ENCODE data around the gene ATP5IF1. TPM values are rescaled to one million over a fixed set of nuclear protein-coding genes. Genes with fewer than 3 reads are reported as not detected.

Gene ATP5IF1
- total and polyA plus RNA-seq, 9 of the 15 experiments (the other 6 are each of a cell fraction or from before 2014, with no cell fraction given) = 292 to 1,422 (median 388) TPM

DNA sequence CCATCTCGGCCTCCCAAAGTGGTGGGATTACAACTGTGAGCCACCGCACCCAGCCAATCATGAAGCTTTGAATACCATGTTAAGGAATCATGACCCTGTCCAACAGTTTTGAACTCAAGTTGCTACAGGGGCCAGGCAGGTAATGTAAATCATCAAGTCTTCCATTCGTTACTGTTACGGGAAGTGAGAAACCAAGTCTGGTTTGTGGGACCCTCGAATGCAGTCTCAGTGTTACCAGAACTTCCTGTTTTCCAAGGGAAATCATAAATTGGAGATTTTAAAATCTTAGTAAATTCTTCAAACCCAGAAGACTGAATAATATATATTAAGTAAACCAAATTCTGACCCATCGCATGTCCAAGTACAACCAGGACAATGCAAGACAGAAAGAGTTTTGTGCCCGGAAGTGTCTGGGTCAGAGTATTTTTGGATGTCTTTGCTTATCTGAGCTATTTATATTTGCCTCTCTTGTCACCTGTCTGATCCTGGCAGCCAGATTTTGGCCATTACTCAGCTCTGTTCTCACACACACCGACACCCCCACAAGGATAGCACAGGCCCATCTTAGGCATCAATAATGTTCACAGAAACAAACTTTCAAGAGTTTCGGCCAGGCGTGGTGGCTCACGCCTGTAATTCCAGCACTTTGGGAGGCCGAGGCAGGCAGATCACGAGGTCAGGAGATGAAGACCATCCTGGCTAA is 8.8 kb downstream of the ATP5IF1 start (continued):
- no peak for TF ChIP-seq ZNF316 (IDR thresholded peaks at IDR 0.05)
- no peak for TF ChIP-seq WHSC1 (IDR thresholded peaks at IDR 0.05; ENCODE audit: low read length)
- TF ChIP-seq, protein P1, sequence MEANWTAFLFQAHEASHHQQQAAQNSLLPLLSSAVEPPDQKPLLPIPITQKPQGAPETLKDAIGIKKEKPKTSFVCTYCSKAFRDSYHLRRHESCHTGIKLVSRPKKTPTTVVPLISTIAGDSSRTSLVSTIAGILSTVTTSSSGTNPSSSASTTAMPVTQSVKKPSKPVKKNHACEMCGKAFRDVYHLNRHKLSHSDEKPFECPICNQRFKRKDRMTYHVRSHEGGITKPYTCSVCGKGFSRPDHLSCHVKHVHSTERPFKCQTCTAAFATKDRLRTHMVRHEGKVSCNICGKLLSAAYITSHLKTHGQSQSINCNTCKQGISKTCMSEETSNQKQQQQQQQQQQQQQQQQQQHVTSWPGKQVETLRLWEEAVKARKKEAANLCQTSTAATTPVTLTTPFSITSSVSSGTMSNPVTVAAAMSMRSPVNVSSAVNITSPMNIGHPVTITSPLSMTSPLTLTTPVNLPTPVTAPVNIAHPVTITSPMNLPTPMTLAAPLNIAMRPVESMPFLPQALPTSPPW (CRISPR knock-in tag; IDR thresholded peaks at IDR 0.05) = 0 out of 2 replicates have a peak, but pooled peaks have one; percentile 10
- peak; percentile 35 for TF ChIP-seq MEIS2 (IDR thresholded peaks at IDR 0.05; ENCODE audit: partially characterized antibody)
- TF ChIP-seq, protein P2, sequence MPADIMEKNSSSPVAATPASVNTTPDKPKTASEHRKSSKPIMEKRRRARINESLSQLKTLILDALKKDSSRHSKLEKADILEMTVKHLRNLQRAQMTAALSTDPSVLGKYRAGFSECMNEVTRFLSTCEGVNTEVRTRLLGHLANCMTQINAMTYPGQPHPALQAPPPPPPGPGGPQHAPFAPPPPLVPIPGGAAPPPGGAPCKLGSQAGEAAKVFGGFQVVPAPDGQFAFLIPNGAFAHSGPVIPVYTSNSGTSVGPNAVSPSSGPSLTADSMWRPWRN (IDR thresholded peaks at IDR 0.05; ENCODE audit: low read depth) = no peak
- TF ChIP-seq, protein P3, sequence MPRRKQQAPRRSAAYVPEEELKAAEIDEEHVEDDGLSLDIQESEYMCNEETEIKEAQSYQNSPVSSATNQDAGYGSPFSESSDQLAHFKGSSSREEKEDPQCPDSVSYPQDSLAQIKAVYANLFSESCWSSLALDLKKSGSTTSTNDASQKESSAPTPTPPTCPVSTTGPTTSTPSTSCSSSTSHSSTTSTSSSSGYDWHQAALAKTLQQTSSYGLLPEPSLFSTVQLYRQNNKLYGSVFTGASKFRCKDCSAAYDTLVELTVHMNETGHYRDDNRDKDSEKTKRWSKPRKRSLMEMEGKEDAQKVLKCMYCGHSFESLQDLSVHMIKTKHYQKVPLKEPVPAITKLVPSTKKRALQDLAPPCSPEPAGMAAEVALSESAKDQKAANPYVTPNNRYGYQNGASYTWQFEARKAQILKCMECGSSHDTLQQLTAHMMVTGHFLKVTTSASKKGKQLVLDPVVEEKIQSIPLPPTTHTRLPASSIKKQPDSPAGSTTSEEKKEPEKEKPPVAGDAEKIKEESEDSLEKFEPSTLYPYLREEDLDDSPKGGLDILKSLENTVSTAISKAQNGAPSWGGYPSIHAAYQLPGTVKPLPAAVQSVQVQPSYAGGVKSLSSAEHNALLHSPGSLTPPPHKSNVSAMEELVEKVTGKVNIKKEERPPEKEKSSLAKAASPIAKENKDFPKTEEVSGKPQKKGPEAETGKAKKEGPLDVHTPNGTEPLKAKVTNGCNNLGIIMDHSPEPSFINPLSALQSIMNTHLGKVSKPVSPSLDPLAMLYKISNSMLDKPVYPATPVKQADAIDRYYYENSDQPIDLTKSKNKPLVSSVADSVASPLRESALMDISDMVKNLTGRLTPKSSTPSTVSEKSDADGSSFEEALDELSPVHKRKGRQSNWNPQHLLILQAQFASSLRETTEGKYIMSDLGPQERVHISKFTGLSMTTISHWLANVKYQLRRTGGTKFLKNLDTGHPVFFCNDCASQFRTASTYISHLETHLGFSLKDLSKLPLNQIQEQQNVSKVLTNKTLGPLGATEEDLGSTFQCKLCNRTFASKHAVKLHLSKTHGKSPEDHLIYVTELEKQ (CRISPR knock-in tag; IDR thresholded peaks at IDR 0.05) = no peak
- peak; percentile 21 for TF ChIP-seq HDAC3 (IDR thresholded peaks at IDR 0.05; ENCODE audit: borderline replicate concordance, partially characterized antibody)
- TF ChIP-seq RBFOX2 (IDR thresholded peaks at IDR 0.05; ENCODE audit: low read depth, low read length) = no peak

Measured in K562 (cell line).